Peyer's patch (tissue), 4 donors: Measurements from ENCODE around the gene NRXN3.

ENCODE experiments used
- CTCF ChIP-seq, 6 experiments: fragments of 450-650 bp in 4 of 6; fragments of 200-600 bp in 2 of 6; sonication (generic) in 1 of 6; IDR thresholded peaks; one replicate each; pipeline ENCODE4 v1.5.1; 2017 to 2019; ENCODE audit warnings: antibody characterized with exemption in 6 of 6, mild to moderate bottlenecking in 3 of 6, moderate library complexity in 1 of 6
- POLR2A ChIP-seq, 2 donors: fragments of 450-650 bp; IDR thresholded peaks; one replicate each; pipeline ENCODE4 v1.5.1; 2017; ENCODE audit warnings: antibody characterized with exemption in 2 of 2, mild to moderate bottlenecking in 2 of 2, moderate library complexity in 2 of 2

DNA sequence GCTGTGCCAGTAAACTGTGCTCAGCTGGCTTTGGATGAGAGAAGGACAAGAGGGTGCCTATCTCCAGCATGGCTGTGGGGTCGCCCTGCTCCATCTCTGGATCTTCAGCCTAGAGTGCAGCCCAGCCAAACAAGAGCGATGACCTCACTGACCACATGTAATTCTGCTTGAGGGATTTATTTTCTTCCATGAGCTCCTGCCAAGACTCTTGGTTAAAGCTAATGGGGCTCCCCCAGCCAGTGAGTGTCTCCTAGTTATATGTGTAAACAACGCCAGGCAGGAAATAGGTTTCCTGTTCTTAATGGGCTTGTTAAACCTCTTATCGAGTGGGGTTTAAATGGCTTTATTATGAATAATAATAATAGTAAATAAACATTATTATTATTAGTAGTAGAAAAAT lies 397.2 kb downstream of the NRXN3 start:
- TF ChIP-seq CTCF (IDR thresholded peaks at IDR 0.05) (no peak), POLR2A (IDR thresholded peaks at IDR 0.05) (no peak)
